Fibroblast of pulmonary artery (primary cell): ENCODE measurements around the gene CEBPB.

Source experiments
- DNase-seq: peaks from one replicate; pipeline ENCODE4 v3.0.0-alpha.2; 2010; ENCODE audit warnings: low read depth
- H3K4me3 ChIP-seq: replicated peaks from 2 replicates; pipeline ENCODE4 v1.5.1; 2011; ENCODE audit warnings: low read depth, mild to moderate bottlenecking, control low read depth, low read length, moderate library complexity
- CTCF ChIP-seq: IDR thresholded peaks from 2 replicates; pipeline ENCODE4 v1.5.1; 2011; ENCODE audit warnings: mild to moderate bottlenecking, control low read depth, low read length, inconsistent platforms; ENCODE audit errors: missing control alignments

The CEBPB gene

GRCh38 chr20:50146214-50146613 is 44.4 kb upstream of the CEBPB start:
- H3K4me3 ChIP-seq: no peak overlapping the region
- TF ChIP-seq CTCF: no peak
- DNase-seq: no peak

GRCh38 chr20:50146732-50147662 is 43.6 kb upstream of the CEBPB start:
- no peak for DNase-seq
- TF ChIP-seq CTCF: no peak
- H3K4me3 ChIP-seq: no peak overlapping the region

- DNase-seq: no peak
- H3K4me3 ChIP-seq: no peak overlapping the region
- TF ChIP-seq CTCF: no peak
These were observed 41.0 kb upstream of the CEBPB start for GRCh38 chr20:50149481-50150254.

- peak overlapping the region; percentile 14 for H3K4me3 ChIP-seq
- no peak for DNase-seq
- TF ChIP-seq CTCF: no peak
These were observed 39.4 kb upstream of the CEBPB start for GRCh38 chr20:50151034-50151743.

GRCh38 chr20:50152394-50153152 is 38.1 kb upstream of the CEBPB start:
- peak overlapping the region; percentile 93 for H3K4me3 ChIP-seq
- no peak for TF ChIP-seq CTCF
- DNase-seq: no peak

GRCh38 chr20:50153153-50153499 is 37.5 kb upstream of the CEBPB start:
- no peak for TF ChIP-seq CTCF
- DNase-seq: no peak

More at GRCh38 chr20:50153153-50153499, 37.5 kb upstream of the CEBPB start:
- peak overlapping the region; percentile 93 for H3K4me3 ChIP-seq
